Vagina (tissue), 2 donors: ENCODE results near the gene ZBED3.

Experiments
- POLR2AphosphoS5 ChIP-seq, 2 donors: sonication (generic); formaldehyde crosslinking; IDR thresholded peaks; one replicate each; pipeline ENCODE4 v1.9.0; 2017; ENCODE audit warnings: antibody characterized with exemption in 2 of 2, mild to moderate bottlenecking in 2 of 2, low read depth in 1 of 2; ENCODE audit not compliant: insufficient read depth in 1 of 2
- TF ChIP-seq, protein P1 (sequence below), 3 experiments: fragments of 450-650 bp in 2 of 3; fragments of 200-600 bp in 1 of 3; sonication (generic) in 1 of 3; IDR thresholded peaks; one replicate each; pipeline ENCODE4 v1.5.1; 2017 to 2019; ENCODE audit warnings: antibody characterized with exemption in 3 of 3, mild to moderate bottlenecking in 2 of 3, moderate library complexity in 2 of 3

DNA sequence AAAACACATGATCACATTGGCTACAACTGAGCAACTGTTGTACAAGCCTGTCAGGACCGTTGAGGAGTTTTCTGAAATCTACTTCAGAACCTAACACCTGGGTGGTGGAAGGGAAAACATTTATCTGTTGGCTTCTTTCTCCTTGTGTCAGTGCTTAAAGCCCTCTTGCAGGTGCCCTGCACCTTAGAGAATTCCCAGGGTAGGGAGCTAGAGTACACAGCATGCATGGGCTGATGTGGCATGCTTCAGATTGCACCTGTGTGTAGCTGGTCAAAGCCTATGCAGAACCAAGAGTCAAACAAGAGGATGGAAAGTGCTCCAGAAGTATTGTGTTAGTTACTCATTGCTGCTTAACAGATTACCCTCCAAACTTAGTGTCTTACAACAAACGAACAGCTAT is 33.6 kb upstream of the ZBED3 start:
- TF ChIP-seq, protein P1, sequence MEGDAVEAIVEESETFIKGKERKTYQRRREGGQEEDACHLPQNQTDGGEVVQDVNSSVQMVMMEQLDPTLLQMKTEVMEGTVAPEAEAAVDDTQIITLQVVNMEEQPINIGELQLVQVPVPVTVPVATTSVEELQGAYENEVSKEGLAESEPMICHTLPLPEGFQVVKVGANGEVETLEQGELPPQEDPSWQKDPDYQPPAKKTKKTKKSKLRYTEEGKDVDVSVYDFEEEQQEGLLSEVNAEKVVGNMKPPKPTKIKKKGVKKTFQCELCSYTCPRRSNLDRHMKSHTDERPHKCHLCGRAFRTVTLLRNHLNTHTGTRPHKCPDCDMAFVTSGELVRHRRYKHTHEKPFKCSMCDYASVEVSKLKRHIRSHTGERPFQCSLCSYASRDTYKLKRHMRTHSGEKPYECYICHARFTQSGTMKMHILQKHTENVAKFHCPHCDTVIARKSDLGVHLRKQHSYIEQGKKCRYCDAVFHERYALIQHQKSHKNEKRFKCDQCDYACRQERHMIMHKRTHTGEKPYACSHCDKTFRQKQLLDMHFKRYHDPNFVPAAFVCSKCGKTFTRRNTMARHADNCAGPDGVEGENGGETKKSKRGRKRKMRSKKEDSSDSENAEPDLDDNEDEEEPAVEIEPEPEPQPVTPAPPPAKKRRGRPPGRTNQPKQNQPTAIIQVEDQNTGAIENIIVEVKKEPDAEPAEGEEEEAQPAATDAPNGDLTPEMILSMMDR (IDR thresholded peaks at IDR 0.05) = no peak
- TF ChIP-seq POLR2AphosphoS5 (IDR thresholded peaks at IDR 0.05; ENCODE audit: insufficient read depth in 1 of 2, low read depth in 1 of 2) = no peak
